Gastrocnemius medialis (tissue), 4 donors: ENCODE results near the gene NAALAD2. TPM values are rescaled to one million over a fixed set of nuclear protein-coding genes. Genes with fewer than 3 reads are reported as not detected.

ENCODE experiments used
- ATAC-seq, 2 donors: fragments of 150-250 bp; one replicate each; pipeline ENCODE4 v1.9.1; 2016
- DNase-seq, 2 donors: peaks; one replicate each; pipeline ENCODE4 v3.0.0-alpha.2; 2019
- H3K27ac ChIP-seq, 4 donors: fragments of 200-600 bp; sonication (generic); 1 replicate in 1 of 4; 2 replicates in 3 of 4; pipeline ENCODE4 v1.5.1; 2016 to 2018; ENCODE audit warnings: mild to moderate bottlenecking in 2 of 4, moderate library complexity in 1 of 4
- H3K27me3 ChIP-seq, 3 donors: fragments of 200-600 bp; sonication (generic) in 2 of 3; 1 replicate in 1 of 3; 2 replicates in 2 of 3; pipeline versions ENCODE4 v1.5.1 to v1.6.0; 2016 to 2019; ENCODE audit warnings: mild to moderate bottlenecking in 1 of 3, moderate library complexity in 1 of 3
- H3K36me3 ChIP-seq, 2 donors: fragments of 200-600 bp; sonication (generic) in 1 of 2; one replicate each; pipeline ENCODE4 v1.5.1; 2017 to 2018
- H3K4me1 ChIP-seq, 2 donors: fragments of 200-600 bp; sonication (generic) in 1 of 2; one replicate each; pipeline ENCODE4 v1.5.1; 2016 to 2017; ENCODE audit warnings: mild to moderate bottlenecking in 2 of 2
- H3K4me3 ChIP-seq, 4 donors: fragments of 200-600 bp; sonication (generic) in 3 of 4; 1 replicate in 1 of 4; 2 replicates in 3 of 4; pipeline ENCODE4 v1.5.1; 2016 to 2019; ENCODE audit warnings: mild to moderate bottlenecking in 2 of 4
- H3K9me3 ChIP-seq, 3 donors: fragments of 200-600 bp; sonication (generic) in 2 of 3; 1 replicate in 1 of 3; 2 replicates in 2 of 3; pipeline ENCODE4 v1.5.1; 2016 to 2019
- CTCF ChIP-seq, 5 experiments: fragments of 450-650 bp in 3 of 5; fragments of 200-600 bp in 2 of 5; sonication (generic) in 2 of 5; IDR thresholded peaks in 4 of 5; conservative IDR thresholded peaks in 1 of 5; 1 replicate in 4 of 5; 2 replicates in 1 of 5; pipeline ENCODE4 v1.5.1; 2016 to 2019; ENCODE audit warnings: antibody characterized with exemption in 5 of 5, mild to moderate bottlenecking in 3 of 5, moderate library complexity in 3 of 5
- POLR2A ChIP-seq, 2 donors: fragments of 450-650 bp; IDR thresholded peaks; one replicate each; pipeline ENCODE4 v1.6.1; 2017; ENCODE audit warnings: antibody characterized with exemption in 2 of 2, mild to moderate bottlenecking in 2 of 2, moderate library complexity in 2 of 2
- in situ Hi-C, 4 donors: fragments of 200-750 bp; cut with MboI; loops; one replicate each; pipeline versions ENCODE4 v1.15.0 to v1.8.0; 2017; ENCODE audit warnings: low sequenced_read_pairs in 4 of 4
- intact Hi-C: fragments of 100-400 bp; cut with DNase I; formaldehyde crosslinking; loops from one replicate; pipeline ENCODE4 v1.15.1; 2023; ENCODE audit warnings: low total_unique reads
- total RNA-seq, 4 donors: library from RNA; depleted of rRNA; stranded (reverse); fragments of >200 nt; gene quantifications; one replicate each; pipeline versions ENCODE4 v1.1.0 to v1.2.3, GENCODE V29; 2016

The NAALAD2 gene
- total RNA-seq, 4 donors from 2014 or later = 0.09 to 0.20 TPM; not detected in 2

GRCh38 chr11:90113541-90113940 is 20.9 kb upstream of the NAALAD2 start:
- intact Hi-C loops (no loop called here), in situ Hi-C loops (no loop called here)
- Histone ChIP-seq H3K36me3 (no peaks in the 10 kb centered on the region), H3K4me1 (no peaks in the 10 kb centered on the region), H3K4me3 (no peak overlapping the region), H3K27ac (no peak overlapping the region), H3K9me3 (no peaks in the 10 kb centered on the region), H3K27me3 (no peaks in the 10 kb centered on the region)
- TF ChIP-seq CTCF (IDR thresholded peaks at IDR 0.05 in 4 of 5, conservative IDR thresholded peaks at IDR 0.05 in 1 of 5) = no peak
- TF ChIP-seq POLR2A (IDR thresholded peaks at IDR 0.05) = no peak
- DNase-seq (no peak), ATAC-seq (no peak)

GRCh38 chr11:90120191-90120590 is 14.3 kb upstream of the NAALAD2 start:
- Histone ChIP-seq H3K27ac (no peak overlapping the region), H3K27me3 (no peaks in the 10 kb centered on the region), H3K4me3 (no peak overlapping the region), H3K36me3 (no peaks in the 10 kb centered on the region), H3K9me3 (no peaks in the 10 kb centered on the region), H3K4me1 (no peaks in the 10 kb centered on the region)
- TF ChIP-seq POLR2A (IDR thresholded peaks at IDR 0.05) (no peak), CTCF (IDR thresholded peaks at IDR 0.05 in 4 of 5, conservative IDR thresholded peaks at IDR 0.05 in 1 of 5) (no peak)
- ATAC-seq (no peak), DNase-seq (no peak)
- in situ Hi-C loops (no loop called here), intact Hi-C loops (no loop called here)

- Histone ChIP-seq H3K9me3 (no peaks in the 10 kb centered on the region), H3K4me3 (no peak overlapping the region), H3K4me1 (no peaks in the 10 kb centered on the region), H3K36me3 (no peaks in the 10 kb centered on the region), H3K27me3 (no peaks in the 10 kb centered on the region), H3K27ac (no peak overlapping the region)
- TF ChIP-seq CTCF (IDR thresholded peaks at IDR 0.05 in 4 of 5, conservative IDR thresholded peaks at IDR 0.05 in 1 of 5) = no peak
- no peak for TF ChIP-seq POLR2A (IDR thresholded peaks at IDR 0.05)
- ATAC-seq = no peak
- intact Hi-C loops = no loop called here
- in situ Hi-C loops = no loop called here
- no peak for DNase-seq
These were observed 10.1 kb upstream of the NAALAD2 start for GRCh38 chr11:90124371-90124770.

GRCh38 chr11:90124946-90125345 is 9.5 kb upstream of the NAALAD2 start:
- H3K27ac ChIP-seq = no peak overlapping the region
- intact Hi-C loops = no loop called here
- in situ Hi-C loops = no loop called here
- DNase-seq (no peak), ATAC-seq (no peak)
- H3K27me3 ChIP-seq = no peaks in the 10 kb centered on the region
- no peaks in the 10 kb centered on the region for H3K36me3 ChIP-seq
- H3K4me1 ChIP-seq = no peaks in the 10 kb centered on the region
- TF ChIP-seq POLR2A (IDR thresholded peaks at IDR 0.05) (no peak), CTCF (IDR thresholded peaks at IDR 0.05 in 4 of 5, conservative IDR thresholded peaks at IDR 0.05 in 1 of 5) (no peak)
- H3K9me3 ChIP-seq = no peaks in the 10 kb centered on the region
- no peak overlapping the region for H3K4me3 ChIP-seq
